Ovary (tissue), 3 donors: ENCODE measurements around the gene TRAF2.

Source experiments
- EP300 ChIP-seq: sonication (generic); formaldehyde crosslinking; IDR thresholded peaks from one replicate; pipeline ENCODE4 v1.6.1; 2017; ENCODE audit warnings: antibody characterized with exemption
- POLR2A ChIP-seq: fragments of 450-650 bp; IDR thresholded peaks from one replicate; pipeline ENCODE4 v1.6.1; 2017; ENCODE audit warnings: antibody characterized with exemption, mild to moderate bottlenecking, moderate library complexity
- TF ChIP-seq, protein P1 (sequence below), 3 donors: fragments of 450-650 bp in 2 of 3; fragments of 200-600 bp in 1 of 3; IDR thresholded peaks; one replicate each; pipeline versions ENCODE4 v1.5.1 to v1.8.0; 2016 to 2022; ENCODE audit warnings: antibody characterized with exemption in 3 of 3, mild to moderate bottlenecking in 1 of 3
- donor health status: DM: no; HTN: no; CAD: no.

DNA sequence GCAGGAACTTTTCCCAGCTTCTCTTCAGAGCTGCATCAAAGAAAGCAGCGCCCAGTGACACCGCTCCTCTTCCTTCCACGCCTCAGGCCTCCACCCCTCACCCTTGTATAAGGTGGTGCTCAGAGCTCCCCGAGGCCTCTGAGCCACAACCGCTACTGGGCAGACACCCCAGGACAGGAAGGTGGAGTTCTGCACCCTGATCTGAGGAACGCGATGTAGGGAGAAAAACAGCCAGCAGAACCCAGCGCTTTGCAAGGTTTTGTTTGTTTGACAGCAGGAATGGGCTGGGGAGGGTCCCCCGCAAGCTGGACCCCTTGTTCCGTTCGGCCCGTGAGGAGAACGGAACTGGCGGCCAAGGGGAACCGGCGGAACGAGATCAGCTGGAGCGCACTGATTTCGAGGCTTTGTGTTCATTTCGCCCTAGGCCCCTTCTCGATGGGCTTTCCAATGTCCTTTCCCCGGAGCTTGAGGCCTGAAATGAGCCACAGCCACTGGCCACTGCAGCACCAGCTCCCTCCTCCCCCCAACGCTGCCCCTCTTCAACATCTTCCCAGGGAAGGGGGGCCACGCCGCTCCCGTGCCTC lies 24.4 kb upstream of the TRAF2 start:
- TF ChIP-seq, protein P1, sequence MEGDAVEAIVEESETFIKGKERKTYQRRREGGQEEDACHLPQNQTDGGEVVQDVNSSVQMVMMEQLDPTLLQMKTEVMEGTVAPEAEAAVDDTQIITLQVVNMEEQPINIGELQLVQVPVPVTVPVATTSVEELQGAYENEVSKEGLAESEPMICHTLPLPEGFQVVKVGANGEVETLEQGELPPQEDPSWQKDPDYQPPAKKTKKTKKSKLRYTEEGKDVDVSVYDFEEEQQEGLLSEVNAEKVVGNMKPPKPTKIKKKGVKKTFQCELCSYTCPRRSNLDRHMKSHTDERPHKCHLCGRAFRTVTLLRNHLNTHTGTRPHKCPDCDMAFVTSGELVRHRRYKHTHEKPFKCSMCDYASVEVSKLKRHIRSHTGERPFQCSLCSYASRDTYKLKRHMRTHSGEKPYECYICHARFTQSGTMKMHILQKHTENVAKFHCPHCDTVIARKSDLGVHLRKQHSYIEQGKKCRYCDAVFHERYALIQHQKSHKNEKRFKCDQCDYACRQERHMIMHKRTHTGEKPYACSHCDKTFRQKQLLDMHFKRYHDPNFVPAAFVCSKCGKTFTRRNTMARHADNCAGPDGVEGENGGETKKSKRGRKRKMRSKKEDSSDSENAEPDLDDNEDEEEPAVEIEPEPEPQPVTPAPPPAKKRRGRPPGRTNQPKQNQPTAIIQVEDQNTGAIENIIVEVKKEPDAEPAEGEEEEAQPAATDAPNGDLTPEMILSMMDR (IDR thresholded peaks at IDR 0.05): no peak
- no peak for TF ChIP-seq POLR2A
- TF ChIP-seq EP300: no peak
